ENCODE results near the gene CD151.
A peak's percentile ranks its signal among the peaks of the same experiment; 100 is the strongest.

Gene CD151

DNA sequence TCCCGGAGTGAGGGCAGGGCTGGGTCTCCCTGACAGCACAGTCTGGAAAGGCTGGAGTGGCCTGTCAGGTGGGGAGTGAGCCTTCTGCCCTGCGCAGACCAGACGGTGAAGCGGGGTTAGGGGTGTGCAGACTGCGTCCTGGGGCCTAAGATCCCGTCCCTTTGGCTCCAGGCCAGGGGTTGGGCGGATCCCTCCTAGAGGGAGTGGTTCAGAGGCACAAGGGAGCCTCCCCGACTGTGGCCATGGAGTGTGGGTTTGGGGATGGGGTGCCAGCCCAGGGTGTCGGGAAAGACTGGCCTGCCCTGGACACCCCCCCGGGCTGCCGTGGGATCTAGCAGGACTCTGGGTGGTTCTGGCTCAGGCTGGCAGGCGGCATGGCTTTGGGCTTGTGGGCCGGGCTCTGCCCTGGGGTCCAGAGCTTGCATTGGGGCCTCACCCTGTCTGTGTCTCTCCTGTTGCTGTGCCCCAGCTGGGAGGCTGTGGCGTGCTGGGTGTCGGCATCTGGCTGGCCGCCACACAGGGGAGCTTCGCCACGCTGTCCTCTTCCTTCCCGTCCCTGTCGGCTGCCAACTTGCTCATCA is 29.4 kb downstream of the CD151 start:
- peaks cover 5% of the 10 kb centered on the region for H3K27me3 ChIP-seq (ENCODE audit: control insufficient read depth, insufficient read depth, low read length)
- H3K9ac ChIP-seq (ENCODE audit: low read length): peak overlapping the region; percentile 28
- H3K4me3 ChIP-seq (ENCODE audit: low read length): peak overlapping the region; percentile 33
- no peaks in the 10 kb centered on the region for H3K36me3 ChIP-seq (ENCODE audit: control insufficient read depth, low read depth, low read length)
- no peaks in the 10 kb centered on the region for H3K9me3 ChIP-seq (ENCODE audit: control insufficient read depth, low read depth, low read length)
- H3K4me1 ChIP-seq (ENCODE audit: control insufficient read depth, low read depth, low read length): peaks cover 21% of the 10 kb centered on the region
- H3K27ac ChIP-seq (ENCODE audit: low read length): no peak overlapping the region

DNA sequence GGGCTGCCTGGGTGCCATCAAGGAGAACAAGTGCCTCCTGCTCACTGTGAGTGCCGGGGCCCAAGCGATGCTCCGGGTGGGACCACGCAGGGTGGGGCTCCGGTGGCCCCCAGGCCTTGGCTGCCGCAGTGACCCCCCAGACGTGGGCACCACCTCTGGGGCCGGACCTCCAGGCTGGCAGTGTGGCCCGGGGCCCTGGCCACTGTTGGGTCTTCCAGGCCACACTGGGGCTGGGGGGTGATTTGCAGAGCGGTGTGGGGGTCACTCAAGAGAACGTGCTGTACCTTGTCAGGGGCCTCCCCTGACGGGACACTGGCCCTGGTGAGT is 29.9 kb downstream of the CD151 start:
- Histone ChIP-seq H3K36me3 (ENCODE audit: control insufficient read depth, low read depth, low read length) (no peaks in the 10 kb centered on the region), H3K9ac (ENCODE audit: low read length) (peak overlapping the region; percentile 28), H3K4me3 (ENCODE audit: low read length) (peak overlapping the region; percentile 33), H3K4me1 (ENCODE audit: control insufficient read depth, low read depth, low read length) (peaks cover 21% of the 10 kb centered on the region), H3K9me3 (ENCODE audit: control insufficient read depth, low read depth, low read length) (no peaks in the 10 kb centered on the region), H3K27ac (ENCODE audit: low read length) (no peak overlapping the region), H3K27me3 (ENCODE audit: control insufficient read depth, insufficient read depth, low read length) (peaks cover 5% of the 10 kb centered on the region)

DNA sequence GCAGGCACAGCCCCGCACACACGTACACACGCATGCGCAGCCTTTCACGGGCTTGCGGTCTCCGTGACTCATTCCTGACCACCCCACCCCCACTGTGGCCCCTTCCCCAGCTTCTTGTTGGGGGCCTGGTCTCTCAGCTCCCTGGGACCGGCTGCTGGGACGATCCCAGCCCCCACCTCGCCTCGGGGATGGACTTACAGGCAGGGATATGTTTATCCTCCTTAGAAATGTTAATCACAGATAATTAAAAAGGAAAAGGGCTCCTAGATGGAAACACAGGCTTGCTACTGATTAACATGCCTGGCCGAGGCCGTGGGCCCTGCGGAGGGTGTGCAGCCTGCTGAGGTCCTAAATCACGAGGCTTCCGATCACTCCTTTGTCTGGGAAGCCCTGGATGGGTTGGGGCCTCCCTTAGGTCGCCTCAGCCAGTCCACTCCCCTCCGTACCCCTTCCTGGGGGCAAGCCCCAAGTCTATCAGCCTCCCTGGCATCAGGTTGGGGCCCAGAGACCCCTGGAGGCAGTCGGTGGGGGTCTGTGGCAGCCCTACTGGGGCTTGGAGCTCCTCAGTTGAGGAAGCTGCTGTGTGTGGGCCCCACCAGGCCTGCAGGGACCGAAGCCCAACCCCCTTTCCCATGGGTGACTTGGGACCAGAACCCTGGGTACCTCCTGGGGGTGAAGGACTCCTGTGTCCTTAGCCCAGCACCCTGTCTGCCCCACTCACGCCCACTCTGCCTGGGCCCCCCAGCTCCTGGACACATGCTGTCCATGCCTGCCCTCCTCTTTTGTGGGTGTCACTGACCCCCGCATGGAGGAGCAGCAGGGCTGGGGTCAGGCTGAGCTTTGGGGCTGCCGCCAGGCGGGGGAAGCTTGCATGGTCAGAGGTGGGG is 30.5 kb downstream of the CD151 start:
- Histone ChIP-seq H3K4me3 (ENCODE audit: low read length) (peak overlapping the region; percentile 33), H3K9ac (ENCODE audit: low read length) (peak overlapping the region; percentile 28), H3K27me3 (ENCODE audit: control insufficient read depth, insufficient read depth, low read length) (peaks cover 5% of the 10 kb centered on the region), H3K36me3 (ENCODE audit: control insufficient read depth, low read depth, low read length) (no peaks in the 10 kb centered on the region), H3K27ac (ENCODE audit: low read length) (no peak overlapping the region), H3K4me1 (ENCODE audit: control insufficient read depth, low read depth, low read length) (peaks cover 21% of the 10 kb centered on the region), H3K9me3 (ENCODE audit: control insufficient read depth, low read depth, low read length) (no peaks in the 10 kb centered on the region)

DNA sequence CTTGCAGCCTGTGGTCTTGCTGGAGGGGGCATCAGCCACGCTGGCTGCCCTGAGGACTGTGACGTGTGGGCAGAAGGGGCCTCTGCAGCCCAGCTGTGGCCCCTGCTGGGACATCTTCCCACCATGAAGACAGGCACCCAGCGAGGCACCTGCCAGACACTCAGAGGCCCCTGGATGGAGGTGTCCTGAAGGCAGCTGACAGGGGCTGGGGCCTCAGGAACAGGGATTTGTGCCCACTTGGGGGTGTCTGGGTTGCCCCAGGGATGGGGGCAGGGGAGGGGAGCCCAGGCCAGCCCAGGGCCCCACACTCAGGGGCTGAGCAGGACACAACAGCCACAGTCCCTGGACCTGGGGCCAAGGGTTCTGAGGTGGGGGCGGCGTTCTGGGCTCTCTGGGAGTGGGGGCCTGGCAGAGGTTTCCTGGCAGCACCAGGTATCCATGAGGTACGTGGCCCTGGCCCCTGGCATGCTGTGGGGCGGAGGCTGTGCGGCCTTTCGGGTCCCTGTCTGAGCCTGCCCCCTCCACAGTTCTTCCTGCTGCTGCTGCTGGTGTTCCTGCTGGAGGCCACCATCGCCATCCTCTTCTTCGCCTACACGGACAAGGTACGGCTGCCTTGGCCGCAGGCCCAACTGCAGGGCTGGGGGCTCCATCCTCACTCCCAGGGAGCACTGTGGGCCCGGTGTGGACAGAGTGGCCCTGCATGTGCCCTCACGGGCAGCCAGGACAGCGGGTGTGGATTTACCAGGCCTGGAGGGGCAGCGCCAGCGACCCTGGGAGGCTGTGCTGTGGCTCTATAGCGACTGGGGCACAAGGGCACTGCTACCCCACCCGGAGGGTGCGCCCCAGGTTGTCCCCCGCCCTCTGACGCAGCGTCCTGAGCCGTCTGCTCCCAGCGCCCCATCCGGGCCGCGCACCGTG is 31.4 kb downstream of the CD151 start:
- peaks cover 5% of the 10 kb centered on the region for H3K27me3 ChIP-seq (ENCODE audit: control insufficient read depth, insufficient read depth, low read length)
- no peak overlapping the region for H3K9ac ChIP-seq (ENCODE audit: low read length)
- H3K4me3 ChIP-seq (ENCODE audit: low read length): no peak overlapping the region
- no peaks in the 10 kb centered on the region for H3K36me3 ChIP-seq (ENCODE audit: control insufficient read depth, low read depth, low read length)
- no peak overlapping the region for H3K27ac ChIP-seq (ENCODE audit: low read length)
- H3K9me3 ChIP-seq (ENCODE audit: control insufficient read depth, low read depth, low read length): no peaks in the 10 kb centered on the region
- peaks cover 21% of the 10 kb centered on the region for H3K4me1 ChIP-seq (ENCODE audit: control insufficient read depth, low read depth, low read length)

DNA sequence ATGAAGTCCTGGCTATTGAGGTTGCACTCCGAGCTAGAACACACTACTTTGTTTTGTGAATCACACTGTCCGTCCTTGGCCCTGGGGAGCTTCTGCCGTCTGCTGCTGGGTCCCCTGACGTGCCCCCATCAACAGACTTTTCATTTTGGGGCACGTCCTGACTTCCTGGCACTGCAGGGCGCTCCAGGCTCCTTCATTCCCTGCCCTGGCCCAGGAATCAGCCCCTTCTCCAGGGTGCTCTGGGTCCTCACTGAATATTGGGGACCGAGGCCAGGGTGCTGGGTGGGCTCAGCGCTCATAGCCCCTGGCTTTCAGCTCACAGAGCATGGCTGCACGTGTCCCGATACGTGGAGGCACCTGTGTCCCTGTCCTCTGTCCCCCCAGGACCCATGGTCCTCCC is 32.1 kb downstream of the CD151 start:
- peaks cover 5% of the 10 kb centered on the region for H3K27me3 ChIP-seq (ENCODE audit: control insufficient read depth, insufficient read depth, low read length)
- H3K9ac ChIP-seq (ENCODE audit: low read length): no peak overlapping the region
- no peaks in the 10 kb centered on the region for H3K9me3 ChIP-seq (ENCODE audit: control insufficient read depth, low read depth, low read length)
- no peak overlapping the region for H3K4me3 ChIP-seq (ENCODE audit: low read length)
- H3K27ac ChIP-seq (ENCODE audit: low read length): no peak overlapping the region
- H3K4me1 ChIP-seq (ENCODE audit: control insufficient read depth, low read depth, low read length): peaks cover 21% of the 10 kb centered on the region
- no peaks in the 10 kb centered on the region for H3K36me3 ChIP-seq (ENCODE audit: control insufficient read depth, low read depth, low read length)

DNA sequence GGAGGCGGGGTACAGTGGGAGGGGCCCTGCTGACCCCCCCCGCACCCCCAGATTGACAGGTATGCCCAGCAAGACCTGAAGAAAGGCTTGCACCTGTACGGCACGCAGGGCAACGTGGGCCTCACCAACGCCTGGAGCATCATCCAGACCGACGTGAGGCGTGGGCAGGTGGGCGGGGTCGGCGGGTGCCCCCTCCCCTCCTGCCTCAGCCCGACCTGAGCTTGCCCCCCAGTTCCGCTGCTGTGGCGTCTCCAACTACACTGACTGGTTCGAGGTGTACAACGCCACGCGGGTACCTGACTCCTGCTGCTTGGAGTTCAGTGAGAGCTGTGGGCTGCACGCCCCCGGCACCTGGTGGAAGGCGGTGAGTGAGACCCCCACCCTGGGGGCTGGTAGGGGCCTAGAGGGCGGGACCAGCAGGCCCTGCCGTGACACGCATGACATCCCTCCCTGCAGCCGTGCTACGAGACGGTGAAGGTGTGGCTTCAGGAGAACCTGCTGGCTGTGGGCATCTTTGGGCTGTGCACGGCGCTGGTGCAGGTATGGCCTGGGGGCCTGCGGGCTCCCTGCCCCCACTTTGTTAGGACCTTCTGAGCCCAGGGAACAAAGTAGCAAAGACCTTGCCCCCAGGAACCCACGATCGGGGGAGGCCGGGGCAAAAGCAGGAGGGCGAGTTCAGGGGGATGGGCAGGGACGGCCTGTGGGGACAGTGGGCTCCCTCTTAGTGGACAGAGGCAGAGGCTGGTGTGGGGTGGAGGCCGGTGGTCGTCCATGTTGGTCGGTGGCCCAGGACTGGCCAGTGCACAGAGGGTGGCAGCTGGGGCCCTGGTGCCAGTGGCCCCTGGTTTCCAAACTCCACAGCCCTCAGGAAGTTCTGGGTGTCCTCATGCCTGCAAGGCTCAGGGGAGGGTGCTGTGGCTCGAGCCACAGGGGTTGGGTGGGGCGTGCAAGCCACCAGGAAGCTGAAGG is 33.0 kb downstream of the CD151 start:
- Histone ChIP-seq H3K36me3 (ENCODE audit: control insufficient read depth, low read depth, low read length) (no peaks in the 10 kb centered on the region), H3K27me3 (ENCODE audit: control insufficient read depth, insufficient read depth, low read length) (peaks cover 4% of the 10 kb centered on the region), H3K4me1 (ENCODE audit: control insufficient read depth, low read depth, low read length) (peaks cover 25% of the 10 kb centered on the region), H3K9me3 (ENCODE audit: control insufficient read depth, low read depth, low read length) (no peaks in the 10 kb centered on the region), H3K4me3 (ENCODE audit: low read length) (no peak overlapping the region), H3K9ac (ENCODE audit: low read length) (no peak overlapping the region), H3K27ac (ENCODE audit: low read length) (no peak overlapping the region)

DNA sequence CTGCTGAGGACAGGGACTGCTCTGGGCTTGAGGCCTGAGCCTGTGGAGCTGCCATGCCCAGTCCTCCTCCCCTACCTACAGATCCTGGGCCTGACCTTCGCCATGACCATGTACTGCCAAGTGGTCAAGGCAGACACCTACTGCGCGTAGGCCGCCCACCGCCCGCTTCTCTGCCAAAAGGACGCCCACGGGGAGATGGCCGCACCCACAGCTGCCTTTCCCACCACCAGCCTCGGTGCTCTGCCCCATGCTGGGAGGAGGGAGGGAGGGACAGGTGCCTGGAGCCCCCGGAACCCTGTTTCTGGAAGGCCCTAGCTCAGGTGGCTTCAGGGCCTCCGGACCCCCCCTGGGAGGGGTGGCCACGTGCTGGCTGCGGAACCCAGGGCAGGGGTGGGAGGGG is 33.7 kb downstream of the CD151 start:
- no peaks in the 10 kb centered on the region for H3K36me3 ChIP-seq (ENCODE audit: control insufficient read depth, low read depth, low read length)
- H3K9me3 ChIP-seq (ENCODE audit: control insufficient read depth, low read depth, low read length): no peaks in the 10 kb centered on the region
- H3K27ac ChIP-seq (ENCODE audit: low read length): no peak overlapping the region
- H3K9ac ChIP-seq (ENCODE audit: low read length): no peak overlapping the region
- no peaks in the 10 kb centered on the region for H3K27me3 ChIP-seq (ENCODE audit: control insufficient read depth, insufficient read depth, low read length)
- H3K4me3 ChIP-seq (ENCODE audit: low read length): no peak overlapping the region
- H3K4me1 ChIP-seq (ENCODE audit: control insufficient read depth, low read depth, low read length): peaks cover 25% of the 10 kb centered on the region

DNA sequence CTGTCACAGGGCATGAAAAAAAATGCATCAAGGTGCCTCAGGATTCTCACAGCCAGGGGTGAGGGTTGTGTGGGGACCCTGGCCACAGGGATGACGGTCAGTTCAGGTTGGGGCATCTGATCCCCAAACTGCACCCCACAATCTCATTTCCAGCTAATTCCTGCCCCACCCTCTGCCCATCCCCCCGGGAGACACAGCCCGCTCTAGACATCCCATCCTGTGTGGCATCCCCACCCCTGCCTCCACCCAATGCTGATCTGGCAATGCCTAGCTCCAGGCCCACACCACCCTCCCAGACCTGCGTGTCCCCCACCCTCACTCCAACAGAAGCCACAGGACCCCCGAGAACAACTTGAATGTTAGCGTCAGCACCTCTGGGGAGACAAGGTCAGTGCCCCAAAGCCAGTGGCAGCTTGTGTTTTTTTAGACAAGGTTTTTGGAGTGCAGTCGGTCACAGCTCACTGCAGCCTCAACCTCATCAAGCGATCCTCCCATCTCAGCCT is 35.2 kb downstream of the CD151 start:
- no peaks in the 10 kb centered on the region for H3K9me3 ChIP-seq (ENCODE audit: control insufficient read depth, low read depth, low read length)
- no peak overlapping the region for H3K27ac ChIP-seq (ENCODE audit: low read length)
- H3K4me1 ChIP-seq (ENCODE audit: control insufficient read depth, low read depth, low read length): peaks cover 13% of the 10 kb centered on the region
- no peak overlapping the region for H3K4me3 ChIP-seq (ENCODE audit: low read length)
- no peaks in the 10 kb centered on the region for H3K27me3 ChIP-seq (ENCODE audit: control insufficient read depth, insufficient read depth, low read length)
- no peak overlapping the region for H3K9ac ChIP-seq (ENCODE audit: low read length)
- no peaks in the 10 kb centered on the region for H3K36me3 ChIP-seq (ENCODE audit: control insufficient read depth, low read depth, low read length)

DNA sequence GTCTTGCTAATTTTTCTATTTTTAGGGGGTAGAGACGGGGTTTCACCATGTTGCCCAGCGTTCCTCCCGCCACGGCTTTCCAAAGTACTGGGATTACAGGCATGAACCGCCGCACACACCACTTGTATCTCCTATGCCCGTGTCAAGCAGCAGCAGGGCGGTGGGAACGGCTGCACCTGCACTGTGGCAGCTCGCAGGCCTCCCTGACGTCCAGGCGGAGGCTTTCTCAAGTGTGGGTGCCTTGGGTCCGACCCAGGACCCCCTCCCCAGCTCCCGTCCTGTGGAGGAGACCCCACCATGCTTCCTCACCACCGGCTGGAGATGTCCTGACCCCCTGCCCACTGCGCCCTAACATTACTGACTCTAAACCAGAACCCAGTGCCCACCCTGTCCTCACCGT is 35.6 kb downstream of the CD151 start:
- Histone ChIP-seq H3K27me3 (ENCODE audit: control insufficient read depth, insufficient read depth, low read length) (no peaks in the 10 kb centered on the region), H3K4me1 (ENCODE audit: control insufficient read depth, low read depth, low read length) (peaks cover 9% of the 10 kb centered on the region), H3K9ac (ENCODE audit: low read length) (no peak overlapping the region), H3K4me3 (ENCODE audit: low read length) (no peak overlapping the region), H3K36me3 (ENCODE audit: control insufficient read depth, low read depth, low read length) (no peaks in the 10 kb centered on the region), H3K27ac (ENCODE audit: low read length) (no peak overlapping the region), H3K9me3 (ENCODE audit: control insufficient read depth, low read depth, low read length) (no peaks in the 10 kb centered on the region)

DNA sequence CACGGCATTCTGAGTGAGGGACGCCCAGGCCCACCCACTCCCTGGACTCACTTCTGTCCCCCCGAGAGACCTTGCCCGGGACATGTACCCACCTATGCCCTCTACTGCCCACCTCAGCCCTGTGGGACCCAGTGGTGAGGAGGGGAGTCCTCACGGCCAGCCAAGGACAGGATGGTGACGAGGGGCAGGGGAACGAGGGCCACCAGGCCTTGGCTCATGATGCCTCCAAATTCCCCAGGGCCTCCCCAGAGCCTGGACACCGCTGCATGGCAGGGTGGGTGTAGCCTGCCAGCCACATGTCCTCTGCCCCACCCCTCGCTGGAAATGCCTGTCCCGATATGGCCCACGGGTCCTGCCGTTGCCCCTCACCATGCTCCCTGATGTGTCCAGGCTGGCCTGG is 36.0 kb downstream of the CD151 start:
- no peak overlapping the region for H3K4me3 ChIP-seq (ENCODE audit: low read length)
- H3K9ac ChIP-seq (ENCODE audit: low read length): no peak overlapping the region
- no peak overlapping the region for H3K27ac ChIP-seq (ENCODE audit: low read length)
- peaks cover 5% of the 10 kb centered on the region for H3K4me1 ChIP-seq (ENCODE audit: control insufficient read depth, low read depth, low read length)
- no peaks in the 10 kb centered on the region for H3K27me3 ChIP-seq (ENCODE audit: control insufficient read depth, insufficient read depth, low read length)
- no peaks in the 10 kb centered on the region for H3K36me3 ChIP-seq (ENCODE audit: control insufficient read depth, low read depth, low read length)
- H3K9me3 ChIP-seq (ENCODE audit: control insufficient read depth, low read depth, low read length): no peaks in the 10 kb centered on the region
